DOHH2 (cell line): Measurements from ENCODE around the gene PEX26.

Source experiments
- CTCF ChIP-seq: fragments of 200-600 bp; sonication (generic); IDR thresholded peaks from one replicate; pipeline ENCODE4 v1.5.1; 2014; ENCODE audit warnings: antibody characterized with exemption, mild to moderate bottlenecking, low read depth, low read length; ENCODE audit not compliant: poor library complexity, severe bottlenecking
- EZH2phosphoT487 ChIP-seq: fragments of 200-600 bp; sonication (generic); IDR thresholded peaks from 2 replicates; pipeline ENCODE4 v1.6.1; 2017; ENCODE audit warnings: borderline replicate concordance, mild to moderate bottlenecking, antibody characterized with exemption, low read length, moderate library complexity, mixed read lengths

GRCh38 chr22:18112440-18112839 is 34.6 kb downstream of the PEX26 start:
- no peak for TF ChIP-seq CTCF
- no peak for TF ChIP-seq EZH2phosphoT487
